ENCODE data around the gene RBKS. TPM values are rescaled to one million over a fixed set of nuclear protein-coding genes. Genes with fewer than 3 reads are reported as not detected.

Gene RBKS
- polyA plus RNA-seq, 1 donor (not counting 4 experiments of a cell fraction or from before 2014, with no cell fraction given): 1.9 TPM

DNA sequence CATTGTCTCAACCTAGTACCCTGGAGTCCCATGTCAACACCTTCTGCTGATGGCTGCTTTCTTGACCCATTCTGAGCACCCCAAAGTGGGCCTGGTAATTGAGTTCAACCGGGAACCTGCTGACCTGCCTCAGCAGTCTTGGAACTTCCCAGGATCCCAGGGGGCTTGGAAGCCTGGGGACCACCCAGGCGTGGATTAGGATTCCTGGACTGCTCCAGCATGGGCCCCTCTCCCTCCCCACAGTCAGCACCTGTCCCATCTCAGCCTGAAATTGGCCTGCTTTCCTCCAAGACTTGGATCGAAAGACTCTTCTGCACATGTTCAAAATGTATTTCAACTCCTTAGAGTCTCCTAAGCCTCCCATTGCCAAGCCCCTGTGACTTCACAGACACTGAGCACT lies 134.1 kb downstream of the RBKS start:
- Histone ChIP-seq H3K4me3 (ENCODE audit: control insufficient read depth in 2 of 3, extremely low read depth in 1 of 3, insufficient read depth in 2 of 3, low read depth in 1 of 3, low read length in 3 of 3) (no peak overlapping the region), H3K9me3 (ENCODE audit: control insufficient read depth, low read depth, low read length) (no peaks in the 10 kb centered on the region), H4K20me1 (ENCODE audit: control insufficient read depth, extremely low read depth, insufficient read depth, low read length) (no peaks in the 10 kb centered on the region), H3K4me1 (ENCODE audit: control insufficient read depth, extremely low read depth, insufficient read depth, low read length) (peaks cover 28% of the 10 kb centered on the region), H3K4me2 (ENCODE audit: control insufficient read depth, extremely low read depth, insufficient read depth, low read depth, low read length) (no peak overlapping the region), H2AFZ (ENCODE audit: control insufficient read depth, low read length) (no peak overlapping the region), H3K27me3 (ENCODE audit: control insufficient read depth, extremely low read depth, insufficient read depth, low read length) (no peaks in the 10 kb centered on the region), H3K27ac (ENCODE audit: control insufficient read depth, insufficient read depth, low read length) (no peak overlapping the region), H3K9ac (ENCODE audit: control insufficient read depth, extremely low read depth, insufficient read depth, low read length) (no peak overlapping the region), H3K36me3 (ENCODE audit: control insufficient read depth in 2 of 2, extremely low read depth in 1 of 2, insufficient read depth in 2 of 2, low read length in 2 of 2) (no peaks in the 10 kb centered on the region), H3K79me2 (ENCODE audit: control insufficient read depth, insufficient read depth, low read length) (no peaks in the 10 kb centered on the region), H3K9me1 (ENCODE audit: control insufficient read depth, extremely low read depth, insufficient read depth, low read length) (no peaks in the 10 kb centered on the region)
- TF ChIP-seq CTCF (optimal IDR thresholded peaks at IDR 0.05 in 1 of 3, IDR thresholded peaks at IDR 0.05 in 1 of 3, conservative IDR thresholded peaks at IDR 0.05 in 1 of 3; ENCODE audit: extremely low read depth in 1 of 3, insufficient read depth in 2 of 3, low read length in 3 of 3) (no peak), EZH2 (IDR thresholded peaks at IDR 0.05; ENCODE audit: low read length) (no peak)
- DNase-seq (ENCODE audit: low read depth, low spot score): no peak
- dilution Hi-C loops (cut with MboI; ENCODE audit: extremely low pct_ligation_motif_present, low sequenced_read_pairs): no loop called here
- FAIRE-seq: no peak

DNA sequence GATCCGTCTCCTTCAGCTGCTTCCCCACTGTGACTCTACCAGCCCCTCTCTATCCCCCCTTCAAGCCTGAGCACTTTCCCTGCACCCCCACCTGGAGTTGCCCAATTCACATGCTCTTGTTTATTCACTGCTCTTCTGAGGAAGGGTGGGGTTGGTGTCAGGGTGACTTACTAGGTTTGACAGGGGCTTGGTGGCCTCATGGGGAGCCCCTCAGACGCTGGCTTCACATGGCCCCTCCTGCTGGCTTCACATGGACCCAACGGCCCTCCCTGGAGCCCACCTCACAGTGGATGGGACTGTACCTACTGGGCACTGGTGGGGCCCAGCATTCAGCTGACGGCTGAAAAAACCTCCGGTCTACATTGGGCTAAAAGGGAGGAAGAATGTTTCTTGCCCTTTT lies 135.4 kb downstream of the RBKS start:
- Histone ChIP-seq H2AFZ (ENCODE audit: control insufficient read depth, low read length) (no peak overlapping the region), H3K27ac (ENCODE audit: control insufficient read depth, insufficient read depth, low read length) (no peak overlapping the region), H3K36me3 (ENCODE audit: control insufficient read depth in 2 of 2, extremely low read depth in 1 of 2, insufficient read depth in 2 of 2, low read length in 2 of 2) (no peaks in the 10 kb centered on the region), H3K9me1 (ENCODE audit: control insufficient read depth, extremely low read depth, insufficient read depth, low read length) (no peaks in the 10 kb centered on the region), H3K4me3 (ENCODE audit: control insufficient read depth in 2 of 3, extremely low read depth in 1 of 3, insufficient read depth in 2 of 3, low read depth in 1 of 3, low read length in 3 of 3) (no peak overlapping the region), H3K9me3 (ENCODE audit: control insufficient read depth, low read depth, low read length) (no peaks in the 10 kb centered on the region), H4K20me1 (ENCODE audit: control insufficient read depth, extremely low read depth, insufficient read depth, low read length) (no peaks in the 10 kb centered on the region), H3K27me3 (ENCODE audit: control insufficient read depth, extremely low read depth, insufficient read depth, low read length) (no peaks in the 10 kb centered on the region), H3K79me2 (ENCODE audit: control insufficient read depth, insufficient read depth, low read length) (no peaks in the 10 kb centered on the region), H3K4me1 (ENCODE audit: control insufficient read depth, extremely low read depth, insufficient read depth, low read length) (peaks cover 24% of the 10 kb centered on the region), H3K9ac (ENCODE audit: control insufficient read depth, extremely low read depth, insufficient read depth, low read length) (no peak overlapping the region), H3K4me2 (ENCODE audit: control insufficient read depth, extremely low read depth, insufficient read depth, low read depth, low read length) (no peak overlapping the region)
- no peak for FAIRE-seq
- TF ChIP-seq CTCF (optimal IDR thresholded peaks at IDR 0.05 in 1 of 3, IDR thresholded peaks at IDR 0.05 in 1 of 3, conservative IDR thresholded peaks at IDR 0.05 in 1 of 3; ENCODE audit: extremely low read depth in 1 of 3, insufficient read depth in 2 of 3, low read length in 3 of 3) (no peak), EZH2 (IDR thresholded peaks at IDR 0.05; ENCODE audit: low read length) (no peak)
- dilution Hi-C loops (cut with MboI; ENCODE audit: extremely low pct_ligation_motif_present, low sequenced_read_pairs): no loop called here
- DNase-seq (ENCODE audit: low read depth, low spot score): no peak

Data from keratinocyte (primary cell).